CD14-positive monocyte (primary cell): ENCODE data around the gene AFDN. TPM values are rescaled to one million over a fixed set of nuclear protein-coding genes. Genes with fewer than 3 reads are reported as not detected.

Experiments used
- DNase-seq, 3 donors: peaks; one replicate each; pipeline ENCODE4 v3.0.0-alpha.2; 2011 to 2022
- H2AFZ ChIP-seq: 2 replicates; pipeline ENCODE4 v1.6.0; 2012; ENCODE audit warnings: mild to moderate bottlenecking, low read depth, low read length, inconsistent platforms; ENCODE audit not compliant: insufficient read depth, poor library complexity, severe bottlenecking
- H3K27ac ChIP-seq, 2 donors: 1 replicate in 1 of 2; 2 replicates in 1 of 2; pipeline ENCODE4 v1.5.1; 2012 to 2013; ENCODE audit warnings: low read length in 2 of 2, control low read depth in 1 of 2, inconsistent platforms in 1 of 2, low read depth in 1 of 2, mild to moderate bottlenecking in 1 of 2
- H3K27me3 ChIP-seq, 2 donors: one replicate each; pipeline versions ENCODE4 v1.6.0 to v1.6.1; 2011 to 2013; ENCODE audit warnings: low read length in 2 of 2; ENCODE audit not compliant: control insufficient read depth in 2 of 2, insufficient read depth in 2 of 2
- H3K36me3 ChIP-seq, 2 donors: replicated peaks in 1 of 2; 1 replicate in 1 of 2; 2 replicates in 1 of 2; pipeline versions ENCODE4 v1.5.1 to v1.6.1; 2012 to 2013; ENCODE audit warnings: low read length in 2 of 2, control low read depth in 1 of 2, inconsistent platforms in 1 of 2, mild to moderate bottlenecking in 1 of 2; ENCODE audit not compliant: insufficient read depth in 2 of 2, control insufficient read depth in 1 of 2
- H3K4me1 ChIP-seq, 2 donors: 1 replicate in 1 of 2; 2 replicates in 1 of 2; pipeline versions ENCODE4 v1.5.1 to v1.6.1; 2012 to 2013; ENCODE audit warnings: low read length in 2 of 2, control low read depth in 1 of 2, inconsistent platforms in 1 of 2, mild to moderate bottlenecking in 1 of 2, moderate library complexity in 1 of 2; ENCODE audit not compliant: insufficient read depth in 2 of 2, control insufficient read depth in 1 of 2
- H3K4me2 ChIP-seq: replicated peaks from 2 replicates; pipeline ENCODE3; 2012; ENCODE audit warnings: low read length, moderate library complexity, mild to moderate bottlenecking; ENCODE audit not compliant: poor library complexity, severe bottlenecking; ENCODE audit errors: extremely low read depth
- H3K4me3 ChIP-seq, 3 experiments: fragments of 200-600 bp in 1 of 3; sonication (generic) in 1 of 3; replicated peaks in 1 of 3; 1 replicate in 2 of 3; 2 replicates in 1 of 3; pipeline ENCODE4 v1.5.1; 2011 to 2013; ENCODE audit warnings: low read length in 3 of 3, mild to moderate bottlenecking in 3 of 3, control low read depth in 2 of 3, low read depth in 2 of 3, inconsistent platforms in 1 of 3, moderate library complexity in 1 of 3
- H3K79me2 ChIP-seq: 2 replicates; pipeline ENCODE4 v1.6.0; 2012; ENCODE audit warnings: mild to moderate bottlenecking, control low read depth, inconsistent platforms, low read length, moderate library complexity; ENCODE audit not compliant: insufficient read depth
- H3K9ac ChIP-seq: 2 replicates; pipeline ENCODE4 v1.6.0; 2017; ENCODE audit warnings: low read length, mild to moderate bottlenecking; ENCODE audit not compliant: insufficient read depth, poor library complexity, severe bottlenecking
- H3K9me3 ChIP-seq, 2 donors: replicated peaks in 1 of 2; 1 replicate in 1 of 2; 2 replicates in 1 of 2; pipeline versions ENCODE4 v1.5.1 to v1.6.1; 2012 to 2013; ENCODE audit warnings: low read length in 2 of 2, control low read depth in 1 of 2; ENCODE audit not compliant: control insufficient read depth in 1 of 2, insufficient read depth in 1 of 2
- H4K20me1 ChIP-seq: 2 replicates; pipeline ENCODE4 v1.6.0; 2012; ENCODE audit warnings: mild to moderate bottlenecking, low read length, control low read depth, moderate library complexity; ENCODE audit not compliant: insufficient read depth
- H3K27ac Mint-ChIP-seq, 7 donors: one replicate each; pipeline ENCODE4 v1.8.0; 2020; ENCODE audit warnings: mild to moderate bottlenecking in 7 of 7, mixed read lengths in 7 of 7, moderate library complexity in 6 of 7, inconsistent platforms in 2 of 7
- H3K27me3 Mint-ChIP-seq, 3 donors: one replicate each; pipeline ENCODE4 v1.8.0; 2021 to 2022; ENCODE audit warnings: low read depth in 3 of 3, mild to moderate bottlenecking in 3 of 3, mixed read lengths in 3 of 3, moderate library complexity in 3 of 3, inconsistent platforms in 1 of 3
- H3K36me3 Mint-ChIP-seq, 2 donors: one replicate each; pipeline ENCODE4 v1.8.0; 2020; ENCODE audit warnings: mixed read lengths in 2 of 2, inconsistent platforms in 1 of 2, mild to moderate bottlenecking in 1 of 2
- H3K4me1 Mint-ChIP-seq: one replicate; pipeline ENCODE4 v1.8.0; 2020; ENCODE audit warnings: mild to moderate bottlenecking, mixed read lengths
- H3K4me3 Mint-ChIP-seq, 2 donors: one replicate each; pipeline ENCODE4 v1.8.0; 2020; ENCODE audit warnings: mild to moderate bottlenecking in 2 of 2, mixed read lengths in 2 of 2, moderate library complexity in 1 of 2
- H3K9me3 Mint-ChIP-seq, 7 donors: one replicate each; pipeline ENCODE4 v1.8.0; 2020 to 2022; ENCODE audit warnings: mixed read lengths in 7 of 7, mild to moderate bottlenecking in 6 of 7, moderate library complexity in 6 of 7, inconsistent platforms in 2 of 7
- WGBS: methylation state at CpG from one replicate; pipeline ENCODE4 v1.1.5; 2013; ENCODE audit warnings: missing lambda C conversion rate; ENCODE audit not compliant: insufficient coverage; 5-methylcytosine and 5-hydroxymethylcytosine counted together
- intact Hi-C, 2 donors: fragments of 100-400 bp; cut with micrococcal nuclease; formaldehyde crosslinking; loops; one replicate each; pipeline versions ENCODE4 v1.15.0 to v1.15.1; 2023
- polyA plus RNA-seq, 3 donors: library from polyadenylated mRNA; depleted of rRNA in 1 of 3; unstranded in 2 of 3; stranded (reverse) in 1 of 3; fragments of 300-500 nt in 2 of 3; fragments of >200 nt in 1 of 3; fragmentation: Illumina TruSeq in 2 of 3; gene quantifications; 1 replicate in 2 of 3; 2 replicates in 1 of 3; pipeline ENCODE4 v1.2.3, GENCODE V29; 2012 to 2021
- TF ChIP-seq, protein P1 (sequence below): fragments of 200-600 bp; IDR thresholded peaks from one replicate; pipeline ENCODE4 v1.8.0; 2022; ENCODE audit warnings: antibody characterized with exemption, mild to moderate bottlenecking

The AFDN gene
- polyA plus RNA-seq, 3 donors: 0.03 to 1.5 TPM; not detected in 1

DNA sequence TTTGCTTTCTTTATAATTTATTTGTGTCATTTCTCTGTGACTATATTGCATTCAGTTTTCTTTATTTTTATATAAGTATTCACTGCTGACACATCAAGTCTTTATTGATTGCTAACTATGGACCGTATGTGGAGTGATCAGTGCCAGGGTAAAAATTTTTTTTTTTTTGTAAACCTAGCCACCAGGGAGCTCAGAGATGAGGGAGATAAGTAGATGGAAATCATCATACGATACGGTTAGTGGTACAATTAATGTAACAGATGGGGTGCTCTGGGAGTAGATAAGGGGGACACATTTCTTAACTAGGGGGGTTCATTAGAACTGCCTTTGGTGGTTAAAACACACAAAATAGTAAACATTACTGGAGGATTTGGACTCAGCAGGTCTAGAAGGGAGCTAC is 68.3 kb downstream of the AFDN start:
- H3K4me3 Mint-ChIP-seq: no peak overlapping the region
- peaks cover 0 to 2% (median 0%) of the 10 kb centered on the region in 3 donors for H3K27me3 Mint-ChIP-seq
- no peaks in the 10 kb centered on the region for H3K27me3 ChIP-seq
- no peak overlapping the region for H3K27ac ChIP-seq
- H3K4me1 Mint-ChIP-seq: no peaks in the 10 kb centered on the region
- H2AFZ ChIP-seq: no peak overlapping the region
- no peaks in the 10 kb centered on the region for H3K36me3 ChIP-seq
- H3K9me3 ChIP-seq: no peaks in the 10 kb centered on the region
- no peaks in the 10 kb centered on the region for H3K4me1 ChIP-seq
- no peaks in the 10 kb centered on the region for H3K79me2 ChIP-seq
- DNase-seq: no peak
- no peaks in the 10 kb centered on the region for H4K20me1 ChIP-seq
- H3K4me3 ChIP-seq: no peak overlapping the region
- H3K9ac ChIP-seq: no peak overlapping the region
- H3K4me2 ChIP-seq: no peak overlapping the region
- TF ChIP-seq, protein P1, sequence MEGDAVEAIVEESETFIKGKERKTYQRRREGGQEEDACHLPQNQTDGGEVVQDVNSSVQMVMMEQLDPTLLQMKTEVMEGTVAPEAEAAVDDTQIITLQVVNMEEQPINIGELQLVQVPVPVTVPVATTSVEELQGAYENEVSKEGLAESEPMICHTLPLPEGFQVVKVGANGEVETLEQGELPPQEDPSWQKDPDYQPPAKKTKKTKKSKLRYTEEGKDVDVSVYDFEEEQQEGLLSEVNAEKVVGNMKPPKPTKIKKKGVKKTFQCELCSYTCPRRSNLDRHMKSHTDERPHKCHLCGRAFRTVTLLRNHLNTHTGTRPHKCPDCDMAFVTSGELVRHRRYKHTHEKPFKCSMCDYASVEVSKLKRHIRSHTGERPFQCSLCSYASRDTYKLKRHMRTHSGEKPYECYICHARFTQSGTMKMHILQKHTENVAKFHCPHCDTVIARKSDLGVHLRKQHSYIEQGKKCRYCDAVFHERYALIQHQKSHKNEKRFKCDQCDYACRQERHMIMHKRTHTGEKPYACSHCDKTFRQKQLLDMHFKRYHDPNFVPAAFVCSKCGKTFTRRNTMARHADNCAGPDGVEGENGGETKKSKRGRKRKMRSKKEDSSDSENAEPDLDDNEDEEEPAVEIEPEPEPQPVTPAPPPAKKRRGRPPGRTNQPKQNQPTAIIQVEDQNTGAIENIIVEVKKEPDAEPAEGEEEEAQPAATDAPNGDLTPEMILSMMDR: no peak
- no peaks in the 10 kb centered on the region for H3K36me3 Mint-ChIP-seq
- no CpG with 5 or more reads among the region's 3 CpGs for WGBS
- H3K27ac Mint-ChIP-seq: no peak overlapping the region
- peaks cover 0 to 2% (median 0%) of the 10 kb centered on the region in 7 donors for H3K9me3 Mint-ChIP-seq
- intact Hi-C loops: no loop called here

DNA sequence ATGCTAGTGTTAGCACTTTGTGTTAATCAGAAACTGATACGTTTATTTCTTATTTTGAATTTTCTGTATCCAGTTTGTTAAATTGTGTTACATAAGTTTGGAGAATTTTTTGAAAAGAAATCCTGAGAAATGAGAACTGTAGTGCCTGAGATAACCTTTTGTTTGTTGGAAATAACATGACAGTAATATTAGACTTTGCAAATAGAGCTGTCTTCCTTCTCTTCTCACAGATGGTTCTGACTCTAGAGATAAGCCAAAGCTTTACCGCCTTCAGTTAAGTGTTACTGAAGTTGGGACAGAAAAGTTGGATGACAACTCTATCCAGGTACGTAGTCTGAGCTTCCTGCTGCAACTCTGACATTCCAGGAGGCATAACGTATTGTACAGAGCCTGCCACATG is 69.9 kb downstream of the AFDN start:
- no peak overlapping the region for H3K4me3 ChIP-seq
- no peaks in the 10 kb centered on the region for H3K27me3 ChIP-seq
- Mint-ChIP-seq H3K36me3 (no peaks in the 10 kb centered on the region), H3K9me3 (peaks cover 0 to 2% (median 0%) of the 10 kb centered on the region in 7 donors), H3K27ac (no peak overlapping the region), H3K4me1 (no peaks in the 10 kb centered on the region), H3K27me3 (no peaks in the 10 kb centered on the region), H3K4me3 (no peak overlapping the region)
- no peaks in the 10 kb centered on the region for H3K4me1 ChIP-seq
- DNase-seq: no peak
- no peak overlapping the region for H2AFZ ChIP-seq
- no peak overlapping the region for H3K27ac ChIP-seq
- no peaks in the 10 kb centered on the region for H3K9me3 ChIP-seq
- H3K4me2 ChIP-seq: no peak overlapping the region
- no peaks in the 10 kb centered on the region for H4K20me1 ChIP-seq
- no peaks in the 10 kb centered on the region for H3K36me3 ChIP-seq
- intact Hi-C loops: no loop called here
- H3K9ac ChIP-seq: no peak overlapping the region
- WGBS: 86% methylated on average over 1 of the region's 4 CpGs
- no peaks in the 10 kb centered on the region for H3K79me2 ChIP-seq
- TF ChIP-seq, protein P1: no peak
